GM23338 (cell line): ENCODE measurements around the gene FKBP5. TPM values are rescaled to one million over a fixed set of nuclear protein-coding genes. Genes with fewer than 3 reads are reported as not detected.

Experiments used
- ATAC-seq: fragments of 200-7000 bp; cut with Tn5 transposase; 3 replicates; pipeline ENCODE4 v1.9.1; 2020
- DNase-seq: peaks from one replicate; pipeline ENCODE4 v3.0.0-alpha.2; 2015; ENCODE audit warnings: low spot score
- H2AFZ ChIP-seq: fragments of 200-600 bp; sonication (generic); 2 replicates; pipeline ENCODE4 v1.8.0; 2016; ENCODE audit warnings: antibody characterized with exemption, mild to moderate bottlenecking, moderate library complexity
- H3F3A ChIP-seq: fragments of 200-600 bp; sonication (generic); replicated peaks from 2 replicates; pipeline ENCODE4 v1.8.0; 2017; ENCODE audit warnings: antibody characterized with exemption, mixed run types, low read depth
- H3K27ac ChIP-seq: fragments of 200-600 bp; sonication (generic); 2 replicates; pipeline ENCODE4 v1.6.1; 2016; ENCODE audit warnings: low read depth
- H3K27me3 ChIP-seq: fragments of 200-600 bp; sonication (generic); 2 replicates; pipeline ENCODE4 v1.8.0; 2016; ENCODE audit warnings: mild to moderate bottlenecking, mixed run types, moderate library complexity; ENCODE audit not compliant: insufficient read depth
- H3K36me3 ChIP-seq: fragments of 200-600 bp; sonication (generic); 2 replicates; pipeline ENCODE4 v1.8.0; 2016; ENCODE audit warnings: mild to moderate bottlenecking; ENCODE audit not compliant: insufficient read depth
- H3K4me1 ChIP-seq: fragments of 200-600 bp; sonication (generic); 2 replicates; pipeline ENCODE4 v1.8.0; 2016; ENCODE audit warnings: mild to moderate bottlenecking, moderate library complexity; ENCODE audit not compliant: insufficient read depth
- H3K4me2 ChIP-seq: fragments of 200-600 bp; sonication (generic); 2 replicates; pipeline ENCODE4 v1.7.1; 2017; ENCODE audit warnings: mixed run types
- H3K4me3 ChIP-seq: fragments of 200-600 bp; sonication (generic); 2 replicates; pipeline ENCODE4 v1.6.1; 2016; ENCODE audit warnings: mixed run types
- H3K79me2 ChIP-seq: fragments of 200-600 bp; sonication (generic); replicated peaks from 2 replicates; pipeline ENCODE4 v1.8.0; 2017; ENCODE audit warnings: mild to moderate bottlenecking; ENCODE audit not compliant: insufficient read depth
- H3K9me2 ChIP-seq: fragments of 200-600 bp; sonication (generic); 2 replicates; pipeline ENCODE4 v1.8.0; 2017; ENCODE audit not compliant: insufficient read depth
- H4K20me1 ChIP-seq: fragments of 200-600 bp; sonication (generic); replicated peaks from 2 replicates; pipeline ENCODE4 v1.8.0; 2017; ENCODE audit warnings: mild to moderate bottlenecking; ENCODE audit not compliant: insufficient read depth
- H3K27ac Mint-ChIP-seq: 2 replicates; pipeline ENCODE4 v1.8.0; 2020; ENCODE audit warnings: inconsistent platforms, mild to moderate bottlenecking, moderate library complexity, mixed read lengths
- H3K27me3 Mint-ChIP-seq: 3 replicates; pipeline ENCODE4 v1.8.0; 2022; ENCODE audit warnings: low read depth, mild to moderate bottlenecking, moderate library complexity, mixed read lengths, inconsistent platforms; ENCODE audit not compliant: insufficient read depth, poor library complexity
- H3K36me3 Mint-ChIP-seq: 3 replicates; pipeline ENCODE4 v1.8.0; 2021; ENCODE audit warnings: low read depth, mild to moderate bottlenecking, inconsistent platforms, moderate library complexity, mixed read lengths
- H3K4me1 Mint-ChIP-seq: 3 replicates; pipeline ENCODE4 v1.8.0; 2020; ENCODE audit warnings: mild to moderate bottlenecking, inconsistent platforms, mixed read lengths
- H3K4me3 Mint-ChIP-seq: 3 replicates; pipeline ENCODE4 v1.8.0; 2021; ENCODE audit warnings: moderate library complexity, mild to moderate bottlenecking, inconsistent platforms, mixed read lengths
- H3K9me3 Mint-ChIP-seq: 3 replicates; pipeline ENCODE4 v1.8.0; 2020; ENCODE audit warnings: moderate library complexity, mild to moderate bottlenecking, inconsistent platforms, mixed read lengths
- CREB1 ChIP-seq: fragments of 250-450 bp; sonication (Bioruptor Pico); IDR thresholded peaks from 2 replicates; pipeline ENCODE4 v1.5.0; 2020; ENCODE audit warnings: low read depth, mild to moderate bottlenecking, moderate library complexity
- CTCF ChIP-seq, 2 experiments: fragments of 200-600 bp in 1 of 2; sonication (generic) in 1 of 2; conservative IDR thresholded peaks; 2 replicates each; pipeline versions ENCODE4 v1.5.1 to v1.6.1; 2016 to 2017; ENCODE audit warnings: antibody characterized with exemption in 2 of 2, low read depth in 2 of 2, mild to moderate bottlenecking in 2 of 2, moderate library complexity in 1 of 2
- ETS1 ChIP-seq: IDR thresholded peaks from 2 replicates; pipeline ENCODE4 v1.6.1; 2016; ENCODE audit warnings: antibody characterized with exemption
- EZH2 ChIP-seq: fragments of 200-600 bp; sonication (generic); IDR thresholded peaks from one replicate; pipeline ENCODE4 v1.8.0; 2017; ENCODE audit warnings: antibody characterized with exemption, mild to moderate bottlenecking, low read depth; ENCODE audit not compliant: unreplicated experiment
- NANOG ChIP-seq: IDR thresholded peaks from 2 replicates; pipeline ENCODE4 v1.6.1; 2016; ENCODE audit warnings: antibody characterized with exemption, borderline replicate concordance
- POLR2AphosphoS5 ChIP-seq: IDR thresholded peaks from 2 replicates; pipeline ENCODE4 v1.6.1; 2016; ENCODE audit warnings: antibody characterized with exemption, low read depth
- REST ChIP-seq: IDR thresholded peaks from one replicate; pipeline ENCODE4 v1.6.1; 2018; ENCODE audit warnings: antibody characterized with exemption; ENCODE audit not compliant: unreplicated experiment
- STAT1 ChIP-seq: IDR thresholded peaks from one replicate; pipeline ENCODE4 v1.6.1; 2016; ENCODE audit warnings: antibody characterized with exemption; ENCODE audit not compliant: unreplicated experiment
- ZNF114 ChIP-seq: fragments of 250-450 bp; sonication (Bioruptor Pico); IDR thresholded peaks from 2 replicates; pipeline ENCODE4 v1.5.0; 2020; ENCODE audit warnings: mild to moderate bottlenecking, moderate library complexity
- ZNF331 ChIP-seq: fragments of 250-450 bp; sonication (Bioruptor Pico); IDR thresholded peaks from 2 replicates; pipeline ENCODE4 v1.5.0; 2020; ENCODE audit warnings: low read depth, mild to moderate bottlenecking, moderate library complexity
- ZNF462 ChIP-seq: fragments of 250-450 bp; sonication (Bioruptor Pico); IDR thresholded peaks from 2 replicates; pipeline ENCODE4 v1.5.0; 2020; ENCODE audit warnings: mild to moderate bottlenecking, moderate library complexity
- polyA plus RNA-seq: library from polyadenylated mRNA; unstranded; fragments of >200 nt; fragmentation: Nextera tagmentation; extraction: Ambion mirVana; gene quantifications from 2 replicates; pipeline ENCODE4 v1.2.1, GENCODE V29; 2016
- total RNA-seq: library from RNA; depleted of rRNA; stranded (reverse); fragments of >200 nt; shearing (Covaris generic); gene quantifications from 2 replicates; pipeline ENCODE4 v1.2.3, GENCODE V29; 2014

Gene FKBP5
- total and polyA plus RNA-seq, 2 experiments from 2014 or later, result 19.8 to 28.6 TPM

- Mint-ChIP-seq H3K27me3 (no peaks in the 10 kb centered on the region), H3K36me3 (no peaks in the 10 kb centered on the region; the same call in 2 of the 3 replicates), H3K4me3 (no peak overlapping the region), H3K27ac (no peak overlapping the region), H3K4me1 (no peaks in the 10 kb centered on the region), H3K9me3 (peaks cover 12% of the 10 kb centered on the region; the same call in 2 of the 3 replicates)
- Histone ChIP-seq H2AFZ (peak overlapping the region; percentile 76), H3K4me3 (no peak overlapping the region), H4K20me1 (no peaks in the 10 kb centered on the region), H3K79me2 (no peaks in the 10 kb centered on the region), H3K27me3 (no peaks in the 10 kb centered on the region), H3K4me1 (no peaks in the 10 kb centered on the region), H3F3A (no peaks in the 10 kb centered on the region), H3K27ac (no peak overlapping the region), H3K36me3 (no peaks in the 10 kb centered on the region), H3K4me2 (no peak overlapping the region), H3K9me2 (no peaks in the 10 kb centered on the region; the same call in 1 of the 2 replicates)
- ATAC-seq, result no peak
- no peak for TF ChIP-seq EZH2
- TF ChIP-seq ETS1, result no peak
- TF ChIP-seq CTCF (conservative IDR thresholded peaks at IDR 0.05; ENCODE audit: low read depth in 2 of 2), result no peak
- no peak for TF ChIP-seq ZNF462 (CRISPR knock-in tag)
- TF ChIP-seq CREB1 (CRISPR knock-in tag), result no peak
- no peak for TF ChIP-seq STAT1
- no peak for TF ChIP-seq ZNF114 (CRISPR knock-in tag)
- no peak for TF ChIP-seq POLR2AphosphoS5
- no peak for TF ChIP-seq NANOG
- TF ChIP-seq ZNF331 (CRISPR knock-in tag), result no peak
- no peak for TF ChIP-seq REST
- DNase-seq, result peak; percentile 28
Observed at GRCh38 chr6:35703554-35703953, 14.8 kb upstream of the FKBP5 start.
